Left lung (tissue), 10 donors: Measurements from ENCODE around the gene TMEM170A. TPM values are rescaled to one million over a fixed set of nuclear protein-coding genes. Genes with fewer than 3 reads are reported as not detected.

Experiments
- ATAC-seq: fragments of 200-7000 bp; cut with Tn5 transposase; one replicate; pipeline ENCODE4 v1.9.1; 2020; ENCODE audit warnings: moderate library complexity
- DNase-seq, 4 donors: peaks; one replicate each; pipeline ENCODE4 v3.0.0-alpha.2; 2013 to 2020
- H3K27ac ChIP-seq, 2 donors: fragments of 200-600 bp; sonication (generic) in 1 of 2; one replicate each; pipeline versions ENCODE4 v1.5.0 to v1.8.0; 2020 to 2021
- H3K27me3 ChIP-seq, 2 donors: fragments of 200-600 bp; sonication (generic) in 1 of 2; one replicate each; pipeline versions ENCODE4 v1.5.0 to v1.8.0; 2020 to 2021
- H3K36me3 ChIP-seq, 2 donors: fragments of 200-600 bp; sonication (generic) in 1 of 2; one replicate each; pipeline versions ENCODE4 v1.5.0 to v1.8.0; 2020 to 2021
- H3K4me1 ChIP-seq, 2 donors: fragments of 200-600 bp; one replicate each; pipeline ENCODE4 v1.8.0; 2021
- H3K4me3 ChIP-seq, 2 donors: fragments of 200-600 bp; sonication (generic) in 1 of 2; one replicate each; pipeline versions ENCODE4 v1.5.0 to v1.8.0; 2020 to 2021; ENCODE audit warnings: mild to moderate bottlenecking in 1 of 2
- H3K9me3 ChIP-seq, 2 donors: fragments of 200-600 bp; sonication (generic) in 1 of 2; one replicate each; pipeline versions ENCODE4 v1.5.0 to v1.8.0; 2020 to 2021
- intact Hi-C, 2 donors: fragments of 100-400 bp; cut with DNase I; formaldehyde crosslinking; loops; one replicate each; pipeline versions ENCODE4 v1.11.2 to v1.14.2; 2022
- polyA plus RNA-seq, 6 donors: library from polyadenylated mRNA; unstranded; fragments of 120-200 nt; gene quantifications; one replicate each; pipeline ENCODE4 v1.2.1, GENCODE V29; 2013; ENCODE audit not compliant: insufficient read length in 6 of 6
- total RNA-seq, 2 donors: library from RNA; stranded (reverse); fragmentation: NEBNext Ultra II Directional; extraction: Animal tissue kit (Norgen Biotek cat#: 25700); gene quantifications; one replicate each; pipeline ENCODE4 v1.2.1, GENCODE V29; 2021
- TF ChIP-seq, protein P1 (sequence below), 2 donors: fragments of 200-600 bp; sonication (generic) in 1 of 2; IDR thresholded peaks; one replicate each; pipeline versions ENCODE4 v1.5.0 to v1.8.0; 2021; ENCODE audit warnings: antibody characterized with exemption in 2 of 2
- donor health status: DM: no; HTN: yes; CAD: no.
- donor health status: DM: no; HTN: no; CAD: no.

The TMEM170A gene
- total and polyA plus RNA-seq, 8 donors: 20.2 to 40.1 (median 34.8) TPM

DNA sequence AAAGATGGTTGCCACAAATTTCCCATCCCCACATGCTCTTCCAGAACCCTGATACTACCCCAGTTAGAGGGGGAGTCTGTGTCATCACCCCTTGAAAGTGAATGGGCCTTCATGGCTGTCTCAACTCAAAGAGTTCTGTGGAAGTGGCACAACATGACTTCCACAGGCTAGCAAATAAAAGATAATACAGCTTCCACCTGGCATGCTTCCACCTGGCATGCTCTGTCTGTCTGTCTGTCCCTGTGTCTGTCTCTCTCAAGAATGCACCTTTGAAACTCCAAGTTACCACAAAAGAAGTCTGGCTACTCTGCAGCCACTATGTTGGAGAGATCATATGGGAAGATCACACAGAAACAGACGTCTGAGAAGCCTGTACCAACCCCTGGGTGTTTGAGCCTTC is 66.2 kb downstream of the TMEM170A start:
- DNase-seq (no peak), ATAC-seq (no peak)
- Histone ChIP-seq H3K4me3 (no peak overlapping the region), H3K27ac (no peak overlapping the region), H3K27me3 (no peaks in the 10 kb centered on the region), H3K36me3 (peaks cover 0 to 15% of the 10 kb centered on the region in 2 donors), H3K9me3 (no peaks in the 10 kb centered on the region), H3K4me1 (peaks cover 8 to 11% of the 10 kb centered on the region in 2 donors)
- TF ChIP-seq, protein P1, sequence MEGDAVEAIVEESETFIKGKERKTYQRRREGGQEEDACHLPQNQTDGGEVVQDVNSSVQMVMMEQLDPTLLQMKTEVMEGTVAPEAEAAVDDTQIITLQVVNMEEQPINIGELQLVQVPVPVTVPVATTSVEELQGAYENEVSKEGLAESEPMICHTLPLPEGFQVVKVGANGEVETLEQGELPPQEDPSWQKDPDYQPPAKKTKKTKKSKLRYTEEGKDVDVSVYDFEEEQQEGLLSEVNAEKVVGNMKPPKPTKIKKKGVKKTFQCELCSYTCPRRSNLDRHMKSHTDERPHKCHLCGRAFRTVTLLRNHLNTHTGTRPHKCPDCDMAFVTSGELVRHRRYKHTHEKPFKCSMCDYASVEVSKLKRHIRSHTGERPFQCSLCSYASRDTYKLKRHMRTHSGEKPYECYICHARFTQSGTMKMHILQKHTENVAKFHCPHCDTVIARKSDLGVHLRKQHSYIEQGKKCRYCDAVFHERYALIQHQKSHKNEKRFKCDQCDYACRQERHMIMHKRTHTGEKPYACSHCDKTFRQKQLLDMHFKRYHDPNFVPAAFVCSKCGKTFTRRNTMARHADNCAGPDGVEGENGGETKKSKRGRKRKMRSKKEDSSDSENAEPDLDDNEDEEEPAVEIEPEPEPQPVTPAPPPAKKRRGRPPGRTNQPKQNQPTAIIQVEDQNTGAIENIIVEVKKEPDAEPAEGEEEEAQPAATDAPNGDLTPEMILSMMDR (IDR thresholded peaks at IDR 0.05): no peak
- intact Hi-C loops: no loop called here

- intact Hi-C loops: no loop called here
- TF ChIP-seq, protein P1 (IDR thresholded peaks at IDR 0.05): no peak
Observed at GRCh38 chr16:75394941-75395340, 69.5 kb downstream of the TMEM170A start.

More at GRCh38 chr16:75394941-75395340, 69.5 kb downstream of the TMEM170A start:
- Histone ChIP-seq H3K27ac (peak overlapping the region in 1 of 2 donors; percentile 17), H3K36me3 (peaks cover 0 to 47% of the 10 kb centered on the region in 2 donors), H3K9me3 (no peaks in the 10 kb centered on the region), H3K4me3 (no peak overlapping the region), H3K4me1 (no peaks in the 10 kb centered on the region), H3K27me3 (no peaks in the 10 kb centered on the region)
- ATAC-seq: no peak
- DNase-seq: no peak

Other genes with a start within 250 kb of the TMEM170A start
- gene CTRB1, start 245.7 kb downstream of the TMEM170A start, total RNA-seq: not detected
- gene CTRB1, start 245.7 kb downstream of the TMEM170A start, polyA plus RNA-seq: under 1 TPM in 3 of 6 donors, not detected in 3; 0.12 to 0.20 (median 0.20) TPM
- 10 to 100 TPM; 67.6 to 73.6 TPM for gene BCAR1, start 213.1 kb downstream of the TMEM170A start, total RNA-seq
- gene BCAR1, start 213.1 kb downstream of the TMEM170A start, polyA plus RNA-seq: 10 to 100 TPM; 39.6 to 60.8 (median 50.4) TPM
- gene CFDP1, start 31.2 kb downstream of the TMEM170A start, total RNA-seq: 10 to 100 TPM; 43.4 to 44.5 TPM
- 100 to 1,000 TPM; 127 to 151 (median 143) TPM for gene CFDP1, start 31.2 kb downstream of the TMEM170A start, polyA plus RNA-seq
- 1 to 10 TPM; 3.3 to 3.9 TPM for gene CHST6, start 30.8 kb upstream of the TMEM170A start, total RNA-seq
- gene CHST6, start 30.8 kb upstream of the TMEM170A start, polyA plus RNA-seq: 1 to 10 TPM; 1.3 to 2.0 (median 1.5) TPM
- 1 to 10 TPM in 1 of 2 donors, under 1 TPM in 1; 0.09 to 1.4 TPM for gene CHST5, start 71.4 kb upstream of the TMEM170A start, total RNA-seq
- 1 to 10 TPM in 2 of 6 donors, under 1 TPM in 4; 0.48 to 1.6 (median 0.65) TPM for gene CHST5, start 71.4 kb upstream of the TMEM170A start, polyA plus RNA-seq
- gene TMEM231, start 91.6 kb upstream of the TMEM170A start, total RNA-seq: 10 to 100 TPM in 1 of 2 donors, 1 to 10 TPM in 1; 8.2 to 16.0 TPM
- gene TMEM231, start 91.6 kb upstream of the TMEM170A start, polyA plus RNA-seq: 10 to 100 TPM; 18.3 to 25.8 (median 24.2) TPM
- 100 to 1,000 TPM in 1 of 2 donors, 10 to 100 TPM in 1; 94.1 to 107 TPM for gene GABARAPL2, start 101.7 kb upstream of the TMEM170A start, total RNA-seq
- gene GABARAPL2, start 101.7 kb upstream of the TMEM170A start, polyA plus RNA-seq: 100 to 1,000 TPM; 126 to 145 (median 143) TPM
- 10 to 100 TPM; 45.4 to 53.0 TPM for gene ADAT1, start 158.6 kb upstream of the TMEM170A start, total RNA-seq
- gene ADAT1, start 158.6 kb upstream of the TMEM170A start, polyA plus RNA-seq: 10 to 100 TPM; 39.1 to 57.4 (median 51.8) TPM
- gene KARS1, start 183.0 kb upstream of the TMEM170A start, total RNA-seq: 100 to 1,000 TPM in 1 of 2 donors, 10 to 100 TPM in 1; 80.0 to 106 TPM
- gene KARS1, start 183.0 kb upstream of the TMEM170A start, polyA plus RNA-seq: 100 to 1,000 TPM; 117 to 128 (median 123) TPM
- 10 to 100 TPM; 46.7 to 55.8 TPM for gene TERF2IP, start 183.1 kb upstream of the TMEM170A start, total RNA-seq
- 10 to 100 TPM; 75.0 to 88.7 (median 78.7) TPM for gene TERF2IP, start 183.1 kb upstream of the TMEM170A start, polyA plus RNA-seq
- not detected for gene CPHXL2, start 212.3 kb upstream of the TMEM170A start, total RNA-seq
- gene CPHXL2, start 212.3 kb upstream of the TMEM170A start, polyA plus RNA-seq: under 1 TPM in 3 of 6 donors, not detected in 3; 0.17 to 0.52 (median 0.52) TPM
- not detected for gene DUXB, start 236.8 kb upstream of the TMEM170A start, total RNA-seq
- under 1 TPM in 4 of 6 donors, not detected in 2; 0.15 to 0.42 (median 0.16) TPM for gene DUXB, start 236.8 kb upstream of the TMEM170A start, polyA plus RNA-seq